ENCODE results near the gene LDAF1.
"Not testable (repeated sequence)": the region's sequence is repeated elsewhere in the genome, so short reads cannot be mapped to it uniquely, and the experiment has no call there.

LDAF1 gene

DNA sequence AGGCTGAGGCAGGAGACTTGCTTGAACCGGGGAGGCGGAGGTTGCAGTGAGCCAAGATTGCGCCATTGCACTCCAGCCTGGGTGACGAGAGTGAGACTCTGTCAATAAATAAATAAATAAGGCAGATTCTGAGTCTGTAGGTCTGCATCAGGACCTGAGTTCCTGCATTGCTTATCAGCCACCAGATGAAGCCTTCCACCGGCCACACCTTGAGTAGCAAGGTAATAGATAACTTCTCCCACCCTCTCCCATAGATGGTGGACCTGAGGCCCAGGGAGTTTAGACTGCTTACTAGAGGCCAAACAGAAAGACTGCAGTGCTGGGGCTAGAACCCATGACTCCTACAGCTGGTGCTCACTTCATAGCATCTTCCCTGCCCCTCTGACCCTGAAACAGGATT, 30.8 kb downstream of the LDAF1 start:
- DNase-seq (ENCODE audit: extremely low read depth, low read depth) = no peak
- no peak for TF ChIP-seq CTCF (IDR thresholded peaks at IDR 0.05; ENCODE audit: low read depth, low read length)

- no peak for DNase-seq (ENCODE audit: extremely low read depth, low read depth)
- TF ChIP-seq CTCF (IDR thresholded peaks at IDR 0.05; ENCODE audit: low read depth, low read length) = no peak
Measured at GRCh38 chr16:21190013-21190412, 31.5 kb downstream of the LDAF1 start.

DNA sequence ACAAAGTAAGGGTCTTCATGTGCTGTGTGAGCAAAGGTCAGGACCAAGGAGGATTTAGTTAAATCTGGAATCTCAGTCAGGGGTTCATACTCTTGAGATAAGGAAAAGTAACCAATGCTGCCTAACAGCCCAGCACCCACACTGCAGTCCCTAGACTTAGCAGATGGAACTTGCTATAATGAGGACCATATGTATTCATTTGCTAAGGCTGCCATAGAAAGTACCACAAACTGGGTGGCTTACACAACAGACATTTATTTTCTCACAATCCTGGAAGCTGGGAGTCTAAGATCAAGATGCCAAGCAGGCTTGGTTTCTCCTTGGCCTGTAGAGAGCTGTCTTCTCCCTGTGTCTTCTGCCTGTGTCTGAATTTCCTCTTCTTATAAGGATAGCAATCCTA, 32.1 kb downstream of the LDAF1 start:
- no peak for TF ChIP-seq CTCF (IDR thresholded peaks at IDR 0.05; ENCODE audit: low read depth, low read length)
- DNase-seq (ENCODE audit: extremely low read depth, low read depth) = peak; percentile 49

DNA sequence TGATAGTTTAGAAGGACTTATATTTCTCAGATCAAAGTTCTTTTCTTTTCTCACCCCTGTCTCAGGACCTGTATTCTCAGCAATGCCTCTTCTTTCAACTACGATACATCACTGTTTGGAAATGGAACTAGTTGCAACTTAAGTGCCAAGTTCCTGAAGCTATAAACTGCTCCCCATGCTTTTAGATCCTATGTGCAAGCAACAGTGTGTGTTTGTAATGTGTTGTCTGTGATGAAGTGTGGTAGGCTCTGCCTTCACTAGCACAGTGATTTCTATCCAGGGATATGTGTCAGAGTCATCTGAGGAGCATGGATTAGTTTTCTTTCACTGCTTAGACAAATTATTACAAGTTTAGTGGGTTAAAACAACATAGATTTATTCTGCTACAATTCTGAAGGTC, 34.5 kb downstream of the LDAF1 start:
- no peak for TF ChIP-seq CTCF (IDR thresholded peaks at IDR 0.05; ENCODE audit: low read depth, low read length)
- no peak for DNase-seq (ENCODE audit: extremely low read depth, low read depth)

DNA sequence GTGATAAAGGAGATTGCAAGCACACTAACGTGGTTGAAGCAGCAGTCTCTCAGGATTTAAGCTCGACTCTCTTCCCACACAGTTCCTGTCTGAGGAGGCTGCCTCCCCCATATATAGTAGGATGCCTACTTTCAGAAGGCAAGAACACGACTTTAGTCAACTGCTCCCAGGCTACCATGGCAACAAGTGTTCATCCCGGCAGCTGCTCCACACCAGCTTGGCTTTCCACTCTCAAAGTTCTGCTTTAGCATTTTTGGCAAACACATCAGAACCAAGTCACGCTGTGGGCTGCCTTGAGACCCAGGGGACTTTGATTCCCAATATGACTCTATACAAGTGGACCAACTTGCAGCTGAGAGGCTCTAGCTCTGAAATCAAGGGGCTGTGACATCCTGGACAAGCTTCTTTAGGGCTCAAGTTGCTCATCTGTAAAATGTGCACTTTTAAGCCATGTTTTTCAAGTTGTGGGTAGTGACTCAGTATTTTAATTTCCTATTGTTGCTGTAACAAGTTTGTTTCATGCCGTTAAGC, 36.4 kb downstream of the LDAF1 start:
- DNase-seq (ENCODE audit: extremely low read depth, low read depth) = no peak
- TF ChIP-seq CTCF (IDR thresholded peaks at IDR 0.05; ENCODE audit: low read depth, low read length) = no peak

DNA sequence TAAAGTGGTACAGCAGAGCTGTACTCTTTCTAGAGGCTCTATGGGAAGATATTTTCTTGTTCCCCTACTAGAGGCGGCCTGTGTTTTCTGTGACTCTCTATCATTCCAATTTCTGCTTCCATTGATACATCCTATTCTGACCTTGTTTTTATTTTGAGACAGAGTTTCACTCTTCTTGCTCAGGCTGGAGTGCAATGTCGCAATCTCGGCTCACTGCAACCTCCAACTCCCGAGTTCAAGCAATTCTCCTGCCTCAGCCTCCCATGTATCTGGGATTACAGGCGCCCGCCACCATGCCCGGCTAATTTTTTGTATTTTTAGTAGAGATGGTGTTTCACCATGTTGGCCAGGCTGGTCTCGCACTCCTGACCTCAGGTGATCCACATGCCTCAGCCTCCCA, 36.9 kb downstream of the LDAF1 start:
- not testable (repeated sequence) for DNase-seq (ENCODE audit: extremely low read depth, low read depth)

GRCh38 chr16:21197112-21197511, 38.6 kb downstream of the LDAF1 start:
- DNase-seq (ENCODE audit: extremely low read depth, low read depth) = no peak
- TF ChIP-seq CTCF (IDR thresholded peaks at IDR 0.05; ENCODE audit: low read depth, low read length) = no peak

GRCh38 chr16:21197621-21198020, 39.1 kb downstream of the LDAF1 start:
- no peak for TF ChIP-seq CTCF (IDR thresholded peaks at IDR 0.05; ENCODE audit: low read depth, low read length)
- no peak for DNase-seq (ENCODE audit: extremely low read depth, low read depth)
